Measurements from ENCODE around the gene ANKRD17. TPM values are rescaled to one million over a fixed set of nuclear protein-coding genes. Genes with fewer than 3 reads are reported as not detected.

ANKRD17 gene
- total and polyA plus RNA-seq, 9 of the 15 experiments (the other 6 are each of a cell fraction or from before 2014, with no cell fraction given): 25.5 to 86.9 (median 52.2) TPM

DNA sequence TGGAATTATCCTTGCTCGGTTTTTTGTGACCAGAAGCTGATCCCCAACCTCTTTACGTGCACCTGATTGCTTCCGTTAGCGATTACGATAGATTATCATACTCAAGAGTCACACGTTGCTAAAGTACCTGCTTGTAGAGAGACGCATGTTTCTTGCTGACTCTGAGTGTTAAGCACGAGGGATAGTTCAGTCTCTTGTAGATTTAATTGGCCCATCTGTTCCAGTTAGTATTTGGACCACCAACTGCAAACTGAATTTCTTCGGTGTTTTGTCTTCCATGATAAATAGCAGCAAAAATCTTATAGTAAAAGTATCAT lies 188.6 kb downstream of the ANKRD17 start (continued):
- TF ChIP-seq, protein P1, sequence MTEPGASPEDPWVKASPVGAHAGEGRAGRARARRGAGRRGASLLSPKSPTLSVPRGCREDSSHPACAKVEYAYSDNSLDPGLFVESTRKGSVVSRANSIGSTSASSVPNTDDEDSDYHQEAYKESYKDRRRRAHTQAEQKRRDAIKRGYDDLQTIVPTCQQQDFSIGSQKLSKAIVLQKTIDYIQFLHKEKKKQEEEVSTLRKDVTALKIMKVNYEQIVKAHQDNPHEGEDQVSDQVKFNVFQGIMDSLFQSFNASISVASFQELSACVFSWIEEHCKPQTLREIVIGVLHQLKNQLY (CRISPR knock-in tag; conservative IDR thresholded peaks at IDR 0.05): no peak
- TF ChIP-seq NBN (IDR thresholded peaks at IDR 0.05; ENCODE audit: low read depth) (0 out of 2 replicates have a peak, but pooled peaks have one; percentile 14), ZNF707 (CRISPR knock-in tag; conservative IDR thresholded peaks at IDR 0.05) (no peak), MAFK (IDR thresholded peaks at IDR 0.05; ENCODE audit: low read length) (no peak; the same call in 1 of the 2 replicates), SIN3B (IDR thresholded peaks at IDR 0.05; ENCODE audit: low read depth) (no peak), RB1 (IDR thresholded peaks at IDR 0.05; ENCODE audit: low read depth) (no peak), PHF20 (IDR thresholded peaks at IDR 0.05; ENCODE audit: partially characterized antibody) (no peak), TBL1XR1 (IDR thresholded peaks at IDR 0.05; ENCODE audit: low read length in 2 of 2) (no peak), SMAD1 (IDR thresholded peaks at IDR 0.05; ENCODE audit: low read depth, low read length, partially characterized antibody) (peak; percentile 13)
- TF ChIP-seq, protein P2, sequence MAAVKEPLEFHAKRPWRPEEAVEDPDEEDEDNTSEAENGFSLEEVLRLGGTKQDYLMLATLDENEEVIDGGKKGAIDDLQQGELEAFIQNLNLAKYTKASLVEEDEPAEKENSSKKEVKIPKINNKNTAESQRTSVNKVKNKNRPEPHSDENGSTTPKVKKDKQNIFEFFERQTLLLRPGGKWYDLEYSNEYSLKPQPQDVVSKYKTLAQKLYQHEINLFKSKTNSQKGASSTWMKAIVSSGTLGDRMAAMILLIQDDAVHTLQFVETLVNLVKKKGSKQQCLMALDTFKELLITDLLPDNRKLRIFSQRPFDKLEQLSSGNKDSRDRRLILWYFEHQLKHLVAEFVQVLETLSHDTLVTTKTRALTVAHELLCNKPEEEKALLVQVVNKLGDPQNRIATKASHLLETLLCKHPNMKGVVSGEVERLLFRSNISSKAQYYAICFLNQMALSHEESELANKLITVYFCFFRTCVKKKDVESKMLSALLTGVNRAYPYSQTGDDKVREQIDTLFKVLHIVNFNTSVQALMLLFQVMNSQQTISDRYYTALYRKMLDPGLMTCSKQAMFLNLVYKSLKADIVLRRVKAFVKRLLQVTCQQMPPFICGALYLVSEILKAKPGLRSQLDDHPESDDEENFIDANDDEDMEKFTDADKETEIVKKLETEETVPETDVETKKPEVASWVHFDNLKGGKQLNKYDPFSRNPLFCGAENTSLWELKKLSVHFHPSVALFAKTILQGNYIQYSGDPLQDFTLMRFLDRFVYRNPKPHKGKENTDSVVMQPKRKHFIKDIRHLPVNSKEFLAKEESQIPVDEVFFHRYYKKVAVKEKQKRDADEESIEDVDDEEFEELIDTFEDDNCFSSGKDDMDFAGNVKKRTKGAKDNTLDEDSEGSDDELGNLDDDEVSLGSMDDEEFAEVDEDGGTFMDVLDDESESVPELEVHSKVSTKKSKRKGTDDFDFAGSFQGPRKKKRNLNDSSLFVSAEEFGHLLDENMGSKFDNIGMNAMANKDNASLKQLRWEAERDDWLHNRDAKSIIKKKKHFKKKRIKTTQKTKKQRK (IDR thresholded peaks at IDR 0.05; ENCODE audit: borderline replicate concordance, low read depth, low read length): no peak
- TF ChIP-seq, protein P3, sequence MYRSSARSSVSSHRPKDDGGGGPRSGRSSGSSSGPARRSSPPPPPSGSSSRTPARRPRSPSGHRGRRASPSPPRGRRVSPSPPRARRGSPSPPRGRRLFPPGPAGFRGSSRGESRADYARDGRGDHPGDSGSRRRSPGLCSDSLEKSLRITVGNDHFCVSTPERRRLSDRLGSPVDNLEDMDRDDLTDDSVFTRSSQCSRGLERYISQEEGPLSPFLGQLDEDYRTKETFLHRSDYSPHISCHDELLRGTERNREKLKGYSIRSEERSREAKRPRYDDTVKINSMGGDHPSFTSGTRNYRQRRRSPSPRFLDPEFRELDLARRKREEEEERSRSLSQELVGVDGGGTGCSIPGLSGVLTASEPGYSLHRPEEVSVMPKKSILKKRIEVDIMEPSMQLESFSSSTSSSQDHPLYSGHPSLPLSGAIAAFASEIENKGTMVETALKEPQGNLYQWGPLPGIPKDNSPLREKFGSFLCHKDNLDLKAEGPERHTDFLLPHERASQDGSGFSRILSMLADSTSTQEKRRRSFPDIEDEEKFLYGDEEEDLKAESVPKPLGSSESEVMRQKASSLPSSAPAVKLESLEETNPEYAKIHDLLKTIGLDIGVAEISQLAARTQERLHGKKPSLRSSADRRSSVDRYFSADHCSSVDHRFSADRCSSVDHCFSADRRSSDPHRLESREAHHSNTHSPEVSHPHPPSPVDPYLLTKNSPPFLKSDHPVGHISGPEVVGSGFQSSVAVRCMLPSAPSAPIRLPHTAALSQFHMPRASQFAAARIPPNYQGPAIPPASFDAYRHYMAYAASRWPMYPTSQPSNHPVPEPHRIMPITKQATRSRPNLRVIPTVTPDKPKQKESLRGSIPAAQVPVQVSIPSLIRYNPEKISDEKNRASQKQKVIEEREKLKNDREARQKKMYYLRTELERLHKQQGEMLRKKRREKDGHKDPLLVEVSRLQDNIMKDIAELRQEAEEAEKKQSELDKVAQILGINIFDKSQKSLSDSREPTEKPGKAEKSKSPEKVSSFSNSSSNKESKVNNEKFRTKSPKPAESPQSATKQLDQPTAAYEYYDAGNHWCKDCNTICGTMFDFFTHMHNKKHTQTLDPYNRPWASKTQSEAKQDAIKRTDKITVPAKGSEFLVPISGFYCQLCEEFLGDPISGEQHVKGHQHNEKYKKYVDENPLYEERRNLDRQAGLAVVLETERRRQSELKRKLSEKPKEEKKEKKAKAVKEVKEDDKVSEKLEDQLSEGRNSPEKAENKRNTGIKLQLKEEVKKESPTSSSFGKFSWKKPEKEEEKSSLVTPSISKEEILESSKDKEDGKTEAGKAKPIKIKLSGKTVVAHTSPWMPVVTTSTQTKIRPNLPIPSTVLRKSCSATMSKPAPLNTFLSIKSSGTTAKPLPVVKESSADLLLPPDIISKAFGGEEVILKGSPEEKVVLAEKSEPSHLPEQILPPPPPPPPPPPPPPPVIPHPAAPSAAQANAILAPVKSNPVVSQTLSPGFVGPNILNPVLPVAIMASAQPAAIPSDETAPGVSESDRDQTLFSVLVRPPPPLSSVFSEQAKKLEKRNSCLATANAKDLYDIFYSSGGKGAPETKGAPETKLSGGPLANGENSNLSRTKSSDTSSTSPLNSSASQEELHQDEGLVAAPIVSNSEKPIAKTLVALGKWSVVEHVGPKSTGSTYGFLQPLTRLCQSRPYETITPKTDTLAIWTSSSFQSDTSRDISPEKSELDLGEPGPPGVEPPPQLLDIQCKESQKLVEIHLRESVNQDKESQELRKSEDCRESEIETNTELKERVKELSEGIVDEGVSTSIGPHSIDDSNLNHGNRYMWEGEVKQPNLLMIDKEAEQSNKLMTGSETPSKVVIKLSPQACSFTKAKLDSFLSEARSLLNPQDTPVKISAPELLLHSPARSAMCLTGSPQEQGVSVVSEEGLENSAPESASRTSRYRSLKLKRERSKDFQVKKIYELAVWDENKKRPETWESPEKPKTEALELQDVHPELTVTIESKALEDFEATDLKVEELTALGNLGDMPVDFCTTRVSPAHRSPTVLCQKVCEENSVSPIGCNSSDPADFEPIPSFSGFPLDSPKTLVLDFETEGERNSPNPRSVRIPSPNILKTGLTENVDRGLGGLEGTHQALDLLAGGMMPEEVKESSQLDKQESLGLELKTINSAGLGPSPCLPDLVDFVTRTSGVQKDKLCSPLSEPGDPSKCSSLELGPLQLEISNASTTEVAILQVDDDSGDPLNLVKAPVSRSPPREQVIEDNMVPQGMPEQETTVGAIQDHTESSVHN (IDR thresholded peaks at IDR 0.05; ENCODE audit: borderline replicate concordance in 1 of 2, low read depth in 1 of 2): no peak
- TF ChIP-seq, protein P4, sequence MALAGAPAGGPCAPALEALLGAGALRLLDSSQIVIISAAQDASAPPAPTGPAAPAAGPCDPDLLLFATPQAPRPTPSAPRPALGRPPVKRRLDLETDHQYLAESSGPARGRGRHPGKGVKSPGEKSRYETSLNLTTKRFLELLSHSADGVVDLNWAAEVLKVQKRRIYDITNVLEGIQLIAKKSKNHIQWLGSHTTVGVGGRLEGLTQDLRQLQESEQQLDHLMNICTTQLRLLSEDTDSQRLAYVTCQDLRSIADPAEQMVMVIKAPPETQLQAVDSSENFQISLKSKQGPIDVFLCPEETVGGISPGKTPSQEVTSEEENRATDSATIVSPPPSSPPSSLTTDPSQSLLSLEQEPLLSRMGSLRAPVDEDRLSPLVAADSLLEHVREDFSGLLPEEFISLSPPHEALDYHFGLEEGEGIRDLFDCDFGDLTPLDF (CRISPR knock-in tag; IDR thresholded peaks at IDR 0.05): 0 out of 2 replicates have a peak, but pooled peaks have one; percentile 4
- TF ChIP-seq, protein P5, sequence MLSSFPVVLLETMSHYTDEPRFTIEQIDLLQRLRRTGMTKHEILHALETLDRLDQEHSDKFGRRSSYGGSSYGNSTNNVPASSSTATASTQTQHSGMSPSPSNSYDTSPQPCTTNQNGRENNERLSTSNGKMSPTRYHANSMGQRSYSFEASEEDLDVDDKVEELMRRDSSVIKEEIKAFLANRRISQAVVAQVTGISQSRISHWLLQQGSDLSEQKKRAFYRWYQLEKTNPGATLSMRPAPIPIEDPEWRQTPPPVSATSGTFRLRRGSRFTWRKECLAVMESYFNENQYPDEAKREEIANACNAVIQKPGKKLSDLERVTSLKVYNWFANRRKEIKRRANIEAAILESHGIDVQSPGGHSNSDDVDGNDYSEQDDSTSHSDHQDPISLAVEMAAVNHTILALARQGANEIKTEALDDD (IDR thresholded peaks at IDR 0.05): peak; percentile 41; the same call in 1 of the 2 replicates
